Suppressor macrophage treated with lipopolysaccharide for 1 hour (primary cell): Measurements from ENCODE around the gene MRPS26.
"Not testable (repeated sequence)": the region's sequence is repeated elsewhere in the genome, so short reads cannot be mapped to it uniquely, and the experiment has no call there.

Experiments used
- DNase-seq, 3 donors: peaks; one replicate each; pipeline ENCODE4 v3.0.0-alpha.2; 2020 to 2022

MRPS26 gene

DNA sequence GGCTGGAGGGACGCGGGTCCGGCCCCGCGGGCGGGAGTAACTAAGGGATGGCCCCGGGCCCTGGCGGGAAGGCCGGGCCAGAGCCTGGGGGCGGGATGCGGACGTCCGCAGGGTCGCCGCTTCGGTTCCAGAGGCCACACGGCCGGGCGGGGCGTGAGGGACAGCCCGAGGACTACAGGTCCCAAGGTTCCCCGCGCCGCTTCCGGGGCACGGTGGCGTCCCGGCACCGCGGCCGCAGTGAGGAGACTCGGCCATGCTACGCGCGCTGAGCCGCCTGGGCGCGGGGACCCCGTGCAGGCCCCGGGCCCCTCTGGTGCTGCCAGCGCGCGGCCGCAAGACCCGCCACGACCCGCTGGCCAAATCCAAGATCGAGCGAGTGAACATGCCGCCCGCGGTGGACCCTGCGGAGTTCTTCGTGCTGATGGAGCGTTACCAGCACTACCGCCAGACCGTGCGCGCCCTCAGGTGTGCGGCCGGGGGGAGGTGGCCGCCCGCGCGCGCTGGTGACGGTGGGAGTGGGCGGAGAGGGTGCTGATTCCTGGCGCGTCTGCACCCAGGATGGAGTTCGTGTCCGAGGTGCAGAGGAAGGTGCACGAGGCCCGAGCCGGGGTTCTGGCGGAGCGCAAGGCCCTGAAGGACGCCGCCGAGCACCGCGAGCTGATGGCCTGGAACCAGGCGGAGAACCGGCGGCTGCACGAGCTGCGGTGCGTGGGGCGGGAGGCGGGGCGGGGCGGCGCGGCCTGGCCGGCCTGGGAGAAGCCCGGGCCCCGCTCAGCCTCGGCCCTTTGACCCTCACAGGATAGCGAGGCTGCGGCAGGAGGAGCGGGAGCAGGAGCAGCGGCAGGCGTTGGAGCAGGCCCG lies at the start of gene MRPS26:
Gene MRPS26 (plus strand): TSS at position 237 of the 861 bp plus-strand sequence. CDS start 17 bp downstream, at position 254.
- peak; percentile 89 to 97 (median 93) for DNase-seq

GRCh38 chr20:2998728-2999127 lies 47.1 kb upstream of the MRPS26 start:
- DNase-seq: no peak

GRCh38 chr20:3000852-3001523 lies 44.9 kb upstream of the MRPS26 start:
- peak; percentile 53 to 70 (median 69) for DNase-seq

- no peak for DNase-seq
These were observed 42.4 kb upstream of the MRPS26 start for GRCh38 chr20:3003416-3003815.

DNA sequence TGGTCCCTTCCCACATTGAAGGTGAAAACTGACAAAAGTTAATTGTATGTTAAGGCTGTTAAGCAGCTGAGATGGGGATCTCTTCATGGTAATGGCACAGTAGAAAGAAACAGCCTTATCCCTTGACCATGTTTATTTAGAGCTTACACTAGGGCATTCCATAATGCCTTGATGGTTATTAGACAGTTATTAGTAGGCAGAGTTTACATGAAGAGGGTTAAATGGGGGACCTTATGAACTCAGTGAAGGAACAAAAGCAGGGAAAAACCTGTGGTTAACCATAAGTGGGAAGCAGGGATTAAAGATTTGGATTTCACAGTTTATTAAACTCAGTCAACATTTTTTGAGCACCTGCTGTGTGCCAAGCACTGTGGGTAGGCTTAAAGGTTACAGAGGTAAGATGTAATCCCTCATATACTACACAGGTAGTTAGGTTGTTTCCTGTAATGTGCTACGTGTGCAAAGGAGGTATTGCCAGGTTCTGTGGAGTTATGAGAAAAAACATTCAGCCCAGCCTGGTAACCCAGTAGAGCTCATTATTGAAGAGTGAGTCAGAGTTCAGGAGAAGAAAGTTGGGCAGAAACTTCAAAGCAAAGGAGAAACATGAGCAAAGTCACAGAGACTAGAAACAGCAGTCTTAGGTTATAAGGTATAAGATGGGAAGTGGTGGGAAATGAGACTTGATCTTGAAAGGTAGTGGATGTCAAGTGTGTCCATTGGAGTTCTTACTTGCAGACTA lies 34.7 kb upstream of the MRPS26 start:
- DNase-seq: no peak

DNA sequence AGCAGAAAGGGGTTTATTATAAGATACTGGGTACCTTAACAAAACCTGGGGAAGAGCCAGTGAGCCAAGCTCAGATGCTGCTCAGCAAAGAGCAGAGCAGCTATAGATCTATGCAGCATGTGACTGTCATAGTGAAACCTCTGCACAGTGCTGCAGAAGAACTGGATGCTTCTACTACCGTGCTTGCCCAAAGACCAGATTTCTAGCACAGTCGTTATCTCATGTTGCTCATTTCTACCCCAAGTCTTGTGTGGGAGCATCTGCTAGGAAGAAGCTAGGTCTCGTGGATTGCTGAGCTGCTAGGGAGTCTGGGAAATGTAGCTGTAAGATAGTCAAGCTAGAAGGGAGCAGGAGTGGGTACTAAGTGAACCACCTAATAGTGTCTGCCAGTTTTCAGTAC lies 34.1 kb upstream of the MRPS26 start:
- no peak for DNase-seq

- no peak for DNase-seq
These were observed 32.1 kb upstream of the MRPS26 start for GRCh38 chr20:3013771-3014170.

DNA sequence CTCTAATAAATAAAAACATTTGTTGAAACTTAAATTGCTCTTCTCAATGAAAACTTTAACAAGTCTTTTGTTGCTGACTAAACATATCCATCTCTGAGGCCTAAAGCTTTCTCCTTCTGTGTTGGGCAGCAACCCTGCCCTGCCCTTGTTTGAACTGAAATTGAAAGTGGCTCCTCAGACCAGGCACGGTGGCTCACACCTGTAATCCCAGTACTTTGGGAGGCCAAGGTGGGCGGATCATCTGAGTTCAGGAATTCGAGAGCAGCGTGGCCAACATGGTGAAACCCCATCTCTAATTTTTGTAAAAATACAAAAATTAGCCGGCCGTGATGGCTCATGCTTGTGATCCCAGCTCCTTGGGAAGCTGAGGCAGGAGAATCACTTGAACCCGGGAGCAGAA lies 31.7 kb upstream of the MRPS26 start:
- DNase-seq: no peak

GRCh38 chr20:3014662-3015061 lies 31.2 kb upstream of the MRPS26 start:
- no peak for DNase-seq

DNA sequence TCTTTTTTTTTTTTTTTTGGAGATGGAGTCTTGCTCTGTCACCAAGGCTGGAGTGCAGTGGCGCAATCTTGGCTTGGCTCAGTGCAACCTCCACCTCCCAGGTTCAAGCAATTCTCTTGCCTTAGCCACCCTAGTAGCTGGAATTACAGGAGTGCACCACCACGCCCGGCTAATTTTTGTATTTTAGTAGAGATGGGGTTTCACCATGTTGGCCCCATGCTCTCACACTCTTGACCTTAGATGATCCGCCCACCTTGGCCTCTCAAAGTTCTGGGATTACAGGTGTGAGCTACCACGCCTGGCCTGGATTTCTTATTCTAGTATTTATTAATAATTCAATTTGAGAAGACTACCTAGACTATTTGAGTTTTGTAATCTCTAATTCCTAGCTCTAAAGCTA lies 30.6 kb upstream of the MRPS26 start:
- DNase-seq: not testable (repeated sequence)

GRCh38 chr20:3021327-3021726 lies 24.5 kb upstream of the MRPS26 start:
- DNase-seq: no peak

DNA sequence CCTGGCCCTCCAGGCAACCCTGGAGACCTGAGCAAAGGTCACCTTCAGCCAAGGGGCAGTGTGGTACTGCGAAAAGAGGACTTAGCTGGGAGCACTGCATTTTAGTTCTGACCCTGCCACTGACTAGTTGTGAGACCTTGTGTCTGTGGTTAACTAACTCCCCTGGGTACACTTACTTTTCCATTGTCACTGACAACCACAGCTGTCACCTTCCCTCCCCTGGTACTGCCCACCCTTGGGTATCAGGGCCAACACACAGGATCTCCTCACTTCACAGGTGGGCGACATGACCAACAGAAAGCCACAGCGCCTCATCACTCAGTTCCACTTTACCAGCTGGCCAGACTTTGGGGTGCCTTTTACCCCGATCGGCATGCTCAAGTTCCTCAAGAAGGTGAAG lies 24.1 kb upstream of the MRPS26 start:
- DNase-seq: no peak

DNA sequence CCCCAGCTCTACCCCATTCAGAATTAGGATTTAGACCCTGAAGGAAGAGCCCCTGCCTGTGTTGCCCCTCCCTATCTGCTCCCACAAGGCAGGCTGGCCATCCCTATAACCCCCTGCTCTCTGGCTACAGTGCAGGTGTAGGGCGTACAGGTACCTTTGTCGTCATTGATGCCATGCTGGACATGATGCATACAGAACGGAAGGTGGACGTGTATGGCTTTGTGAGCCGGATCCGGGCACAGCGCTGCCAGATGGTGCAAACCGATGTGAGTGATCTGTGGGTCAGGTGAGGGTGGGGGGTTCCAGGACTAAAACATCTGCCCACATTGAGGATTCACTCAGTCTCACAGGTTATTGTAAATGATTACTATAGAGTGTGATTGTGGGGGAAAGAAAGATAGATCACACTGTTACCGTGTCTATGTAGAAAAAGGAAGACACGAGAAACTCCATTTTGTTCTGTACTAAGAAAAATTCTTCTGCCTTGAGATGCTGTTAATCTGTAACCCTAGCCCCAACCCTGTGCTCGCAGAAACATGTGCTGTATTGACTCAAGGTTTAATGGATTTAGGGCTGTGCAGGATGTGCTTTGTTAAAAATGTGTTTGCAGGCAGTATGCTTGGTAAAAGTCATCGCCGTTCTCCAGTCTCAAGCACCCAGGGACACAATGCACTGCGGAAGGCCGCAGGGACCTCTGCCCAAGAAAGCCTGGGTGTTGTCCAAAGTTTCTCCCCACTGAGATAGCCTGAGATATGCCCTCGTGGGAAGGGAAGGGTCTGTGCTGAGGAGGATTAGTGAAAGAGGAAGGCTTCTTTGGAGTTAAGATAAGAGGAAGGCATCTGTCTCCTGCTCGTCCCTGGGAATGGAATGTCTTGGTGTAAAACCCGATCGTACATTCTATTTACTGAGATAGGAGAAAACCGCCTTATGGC lies 23.0 kb upstream of the MRPS26 start:
- not testable (repeated sequence) for DNase-seq

- DNase-seq: no peak
These were observed 17.9 kb upstream of the MRPS26 start for GRCh38 chr20:3027987-3028386.

GRCh38 chr20:3031524-3032147 lies 14.2 kb upstream of the MRPS26 start:
- DNase-seq: no peak

DNA sequence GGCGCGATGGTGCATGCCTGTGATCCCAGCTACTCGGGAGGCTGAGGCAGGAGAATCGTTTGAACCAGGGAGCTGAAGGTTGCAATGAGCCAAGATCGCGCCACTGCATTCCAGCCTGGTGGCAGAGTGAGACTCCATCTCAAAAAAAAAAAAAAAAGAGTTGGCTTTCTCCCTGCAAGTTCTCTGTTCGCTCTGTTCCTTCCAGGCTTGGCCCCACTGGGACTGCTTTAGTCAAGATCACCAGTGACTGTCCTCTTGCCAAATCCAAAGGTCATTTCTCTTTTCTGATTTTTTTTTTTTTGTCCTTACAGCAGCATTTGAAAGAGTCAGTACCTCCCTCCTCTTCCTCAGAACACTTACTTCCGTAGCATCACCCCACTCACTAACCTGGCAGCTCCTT lies 13.2 kb upstream of the MRPS26 start:
- no peak for DNase-seq

GRCh38 chr20:3037654-3038053 lies 8.2 kb upstream of the MRPS26 start:
- no peak for DNase-seq

DNA sequence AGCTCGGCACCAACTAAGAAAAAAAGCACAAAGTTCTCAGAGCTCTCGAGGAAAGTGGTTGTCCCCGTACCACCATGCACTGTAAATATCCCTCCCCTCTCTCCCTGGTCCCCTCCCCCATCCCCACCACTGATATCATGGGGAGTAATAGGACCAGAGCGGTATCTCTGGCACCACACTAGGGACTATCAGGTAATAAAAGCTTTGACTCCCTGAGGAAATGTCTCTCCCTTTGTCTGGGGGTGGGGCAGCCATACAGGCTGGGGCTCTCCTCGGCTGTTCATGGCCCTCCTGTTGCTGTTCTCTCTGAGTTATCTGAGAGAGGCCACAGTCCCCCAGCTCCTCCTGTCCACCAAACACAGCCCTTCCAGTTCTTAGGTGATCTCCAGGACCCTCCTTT lies 7.4 kb upstream of the MRPS26 start:
- no peak for DNase-seq

DNA sequence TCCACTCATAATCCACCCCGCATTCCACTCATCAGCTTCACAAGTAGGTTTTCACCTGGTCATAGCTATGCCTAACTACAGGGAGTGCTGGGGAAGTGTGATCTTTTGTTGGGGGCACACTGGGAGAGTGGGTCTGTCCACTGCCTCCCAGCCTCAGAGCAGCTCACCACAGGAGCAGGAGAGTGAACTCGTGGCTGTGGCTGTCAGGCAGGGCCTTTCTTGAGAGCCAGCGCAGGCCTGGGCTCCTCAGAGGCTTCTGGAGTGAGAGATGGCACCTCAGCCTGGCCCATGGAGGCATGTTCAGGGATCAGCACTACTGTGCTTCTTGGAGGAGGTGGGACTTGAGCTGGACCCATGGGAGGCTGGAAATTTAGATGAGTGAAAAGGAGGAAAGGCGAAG lies 6.4 kb upstream of the MRPS26 start:
- no peak for DNase-seq

- no peak for DNase-seq
These were observed 5.8 kb upstream of the MRPS26 start for GRCh38 chr20:3040086-3040485.

GRCh38 chr20:3041854-3042409 lies 3.9 kb upstream of the MRPS26 start:
- DNase-seq: no peak

- DNase-seq: no peak
These were observed 3.2 kb upstream of the MRPS26 start for GRCh38 chr20:3042625-3043024.
